HG03045 (cell line): ENCODE results near the gene COL23A1.
"Not testable (repeated sequence)": the region's sequence is repeated elsewhere in the genome, so short reads cannot be mapped to it uniquely, and the experiment has no call there.

ENCODE experiments used
- ATAC-seq: cut with Tn5 transposase; IDR thresholded peaks from one replicate; pipeline ENCODE4 v1.9.1; 2021; ENCODE audit warnings: mild to moderate bottlenecking, moderate library complexity; ENCODE audit not compliant: unreplicated experiment

COL23A1 gene

DNA sequence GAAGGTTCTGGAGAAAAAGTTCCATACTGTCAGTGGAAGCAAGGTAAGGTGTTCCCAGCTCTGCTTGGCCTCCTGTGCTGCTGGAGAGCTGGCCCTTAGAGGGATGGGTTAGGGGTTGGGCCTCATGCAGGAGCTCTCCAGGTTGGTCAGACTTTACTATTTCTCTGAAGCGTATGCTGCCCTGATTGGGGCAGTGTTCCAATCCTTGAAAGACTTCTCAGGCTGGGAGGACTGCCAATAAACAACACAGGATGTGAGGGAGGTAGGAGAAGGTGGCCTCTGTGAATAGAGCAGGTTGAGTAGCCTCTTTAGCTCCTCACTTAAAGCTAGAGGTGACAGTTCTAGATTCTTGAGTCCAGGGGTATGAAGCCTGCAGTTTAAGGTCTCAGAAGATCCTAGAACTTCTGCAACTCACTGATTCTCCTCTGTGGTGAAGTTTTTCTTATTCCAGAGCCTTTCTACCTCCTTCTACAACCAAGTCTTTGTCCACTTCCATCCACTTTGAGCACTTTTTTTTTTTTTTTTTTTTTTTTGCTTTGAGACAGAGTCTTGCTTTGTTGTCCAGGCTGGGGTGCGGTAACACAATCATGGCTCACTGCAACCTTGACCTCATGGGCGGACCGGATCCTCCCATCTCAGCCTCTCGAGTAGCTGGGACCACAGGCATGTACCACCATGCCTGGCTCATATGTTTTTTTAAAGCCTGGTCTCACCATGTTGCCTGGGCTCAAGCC is 382.8 kb downstream of the COL23A1 start:
- no peak for ATAC-seq

DNA sequence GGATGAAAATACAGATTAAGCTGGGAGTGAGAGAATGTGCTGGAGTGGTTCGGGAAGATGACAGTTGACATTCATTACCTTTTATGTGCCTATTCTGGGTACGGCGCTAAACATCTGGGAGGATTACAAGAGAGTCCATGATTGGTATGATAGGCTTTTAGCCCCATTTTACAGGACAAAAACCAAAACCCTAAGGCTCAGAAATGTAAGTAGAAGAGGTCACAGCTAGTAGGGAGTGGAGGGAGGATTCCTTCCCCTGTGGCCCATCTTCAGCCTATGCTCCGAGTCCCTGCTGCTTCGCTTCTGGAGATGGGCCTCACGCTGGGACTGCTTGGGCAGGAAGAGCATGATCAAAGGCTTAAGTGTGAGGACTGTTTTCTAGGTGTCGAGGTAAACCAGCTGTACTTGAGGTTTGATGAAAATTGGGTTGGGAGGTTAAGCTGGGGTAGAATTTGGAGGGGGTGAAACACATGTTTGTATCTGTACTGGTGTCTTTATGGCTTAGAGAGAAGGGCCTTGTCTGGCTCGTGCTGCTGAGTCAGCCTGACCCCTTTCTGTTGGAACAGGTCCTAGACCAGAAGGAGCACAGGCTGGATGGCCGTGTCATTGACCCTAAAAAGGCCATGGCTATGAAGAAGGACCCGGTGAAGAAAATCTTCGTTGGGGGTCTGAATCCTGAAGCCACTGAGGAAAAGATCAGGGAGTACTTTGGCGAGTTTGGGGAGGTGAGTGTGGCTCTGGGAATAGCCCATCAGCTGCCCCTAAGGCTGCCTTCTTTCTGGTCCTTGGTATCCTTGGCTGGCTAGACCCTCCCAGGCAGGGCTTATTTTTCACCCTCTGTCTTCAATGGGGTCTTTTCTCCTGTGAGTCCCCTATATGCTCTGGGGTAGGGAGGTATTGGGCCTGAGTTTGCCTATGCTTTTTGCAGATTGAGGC is 383.8 kb downstream of the COL23A1 start:
- ATAC-seq, result no peak

- ATAC-seq, result no peak
These were observed 384.5 kb downstream of the COL23A1 start for GRCh38 chr5:178205749-178206047.

DNA sequence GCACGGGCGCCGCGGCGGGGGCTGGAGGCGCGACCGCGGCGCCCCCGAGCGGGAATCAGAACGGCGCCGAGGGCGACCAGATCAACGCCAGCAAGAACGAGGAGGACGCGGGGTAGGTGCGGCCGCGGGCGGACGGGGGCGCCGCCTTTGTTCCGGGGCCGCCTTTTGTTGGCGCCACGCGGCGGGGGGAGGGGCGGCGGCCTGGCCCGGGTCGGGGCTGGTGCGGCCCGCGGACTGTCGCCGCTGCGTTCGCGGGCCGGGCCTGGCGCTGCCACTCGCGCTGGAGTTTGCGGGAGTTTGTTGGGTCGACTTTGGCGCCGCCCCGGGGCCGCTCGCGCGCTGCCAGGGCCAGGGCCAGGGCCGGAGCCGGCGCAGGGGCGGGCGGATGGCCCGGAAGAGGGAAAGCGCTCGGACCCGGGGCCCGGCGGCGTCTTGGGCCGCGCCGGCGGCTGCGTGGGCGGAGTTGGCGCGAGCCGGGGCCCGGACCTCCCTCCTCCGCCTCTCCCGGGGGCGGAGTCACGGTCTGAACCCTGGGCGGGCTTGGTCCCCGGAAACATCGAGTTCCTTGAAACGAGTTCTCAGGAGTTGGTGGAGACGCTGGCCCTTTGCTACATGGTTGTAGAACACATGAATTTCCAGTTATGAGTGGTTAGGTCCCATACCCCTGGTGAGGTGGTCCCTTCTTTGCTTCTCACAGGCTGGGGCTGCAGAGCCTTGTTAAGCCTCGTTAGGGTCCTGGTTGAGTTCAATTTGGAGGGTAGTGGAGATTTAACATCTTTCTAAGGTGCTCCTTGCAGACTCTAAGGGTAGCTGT is 385.1 kb downstream of the COL23A1 start:
- peak; percentile 52 for ATAC-seq

DNA sequence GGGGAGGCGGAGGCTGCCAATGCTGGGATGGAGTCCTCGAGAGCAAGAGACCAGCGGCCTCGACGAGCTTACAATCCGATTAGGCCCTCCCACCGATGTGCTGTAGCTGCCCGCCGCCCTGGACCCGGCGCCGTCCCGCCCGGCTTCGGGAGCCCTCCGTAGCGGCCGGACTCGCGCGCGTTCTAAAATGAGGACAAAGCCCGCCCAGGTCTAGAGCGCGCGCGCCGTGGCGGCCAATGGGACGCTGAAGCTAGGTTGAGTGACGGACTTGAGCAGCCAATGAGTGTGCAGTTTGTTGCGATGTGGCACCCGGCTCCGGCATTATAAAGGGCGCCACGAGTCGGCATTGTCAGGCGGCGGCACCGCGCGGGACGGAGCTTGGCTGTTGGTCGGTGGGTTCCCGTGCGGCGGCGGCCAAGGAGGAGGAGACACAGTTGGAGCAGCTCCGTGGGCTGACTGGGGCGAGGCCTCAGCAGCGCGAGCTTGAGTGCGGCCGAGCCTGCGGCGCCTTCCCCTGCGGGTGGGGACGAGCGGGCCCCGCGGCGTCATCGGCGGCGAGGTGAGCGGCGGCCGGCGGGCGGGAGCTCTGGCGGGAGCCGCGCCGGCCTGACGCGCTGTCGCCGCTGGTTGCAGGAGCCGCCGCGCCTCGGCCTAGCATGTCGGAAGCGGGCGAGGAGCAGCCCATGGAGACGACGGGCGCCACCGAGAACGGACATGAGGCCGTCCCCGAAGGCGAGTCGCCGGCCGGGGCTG is 385.8 kb downstream of the COL23A1 start, which contains the start of gene HNRNPAB:
TSS of gene HNRNPAB (plus strand) at position 352 of the 753 bp plus-strand sequence. CDS start at position 657, 305 bp downstream.
- ATAC-seq, result peak; percentile 83

GRCh38 chr5:178203670-178204181 is 386.5 kb downstream of the COL23A1 start:
- peak; percentile 3 for ATAC-seq

- ATAC-seq, result no peak
These were observed 387.7 kb downstream of the COL23A1 start for GRCh38 chr5:178202541-178202940.

GRCh38 chr5:178201927-178202235 is 388.3 kb downstream of the COL23A1 start:
- ATAC-seq, result no peak

DNA sequence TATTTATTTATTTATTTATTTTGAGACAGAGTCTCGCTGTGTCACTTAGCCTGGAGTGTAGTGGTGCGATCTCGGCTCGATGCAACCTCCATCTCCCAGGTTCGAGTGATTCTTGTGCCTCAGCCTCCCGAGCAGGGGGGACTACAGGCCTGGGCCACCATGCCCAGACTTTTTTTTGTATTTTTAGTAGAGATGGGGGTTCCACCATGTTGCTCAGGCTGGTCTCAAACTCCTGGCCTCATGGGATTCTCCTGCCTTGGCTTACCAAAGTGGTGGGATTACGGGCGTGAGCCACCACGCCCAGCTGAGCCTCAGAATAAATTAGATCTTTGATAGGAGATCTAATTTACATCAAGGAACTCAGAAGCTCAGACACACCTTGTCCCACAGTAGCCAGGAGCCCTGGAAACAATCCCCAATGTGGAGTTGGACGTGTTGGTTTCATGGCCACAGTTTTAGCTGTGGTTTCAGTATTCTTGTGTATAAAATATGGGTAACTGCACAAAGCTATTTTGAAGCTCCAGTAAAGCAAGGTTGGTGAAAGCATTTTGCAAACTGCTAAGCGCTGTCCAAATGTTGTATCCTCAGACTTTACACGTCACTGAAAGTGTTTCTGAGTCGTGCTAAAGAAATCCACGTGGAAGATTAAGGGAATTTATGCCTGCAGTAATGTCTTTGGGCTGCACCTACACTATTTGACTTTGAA is 388.8 kb downstream of the COL23A1 start:
- ATAC-seq, result no peak

DNA sequence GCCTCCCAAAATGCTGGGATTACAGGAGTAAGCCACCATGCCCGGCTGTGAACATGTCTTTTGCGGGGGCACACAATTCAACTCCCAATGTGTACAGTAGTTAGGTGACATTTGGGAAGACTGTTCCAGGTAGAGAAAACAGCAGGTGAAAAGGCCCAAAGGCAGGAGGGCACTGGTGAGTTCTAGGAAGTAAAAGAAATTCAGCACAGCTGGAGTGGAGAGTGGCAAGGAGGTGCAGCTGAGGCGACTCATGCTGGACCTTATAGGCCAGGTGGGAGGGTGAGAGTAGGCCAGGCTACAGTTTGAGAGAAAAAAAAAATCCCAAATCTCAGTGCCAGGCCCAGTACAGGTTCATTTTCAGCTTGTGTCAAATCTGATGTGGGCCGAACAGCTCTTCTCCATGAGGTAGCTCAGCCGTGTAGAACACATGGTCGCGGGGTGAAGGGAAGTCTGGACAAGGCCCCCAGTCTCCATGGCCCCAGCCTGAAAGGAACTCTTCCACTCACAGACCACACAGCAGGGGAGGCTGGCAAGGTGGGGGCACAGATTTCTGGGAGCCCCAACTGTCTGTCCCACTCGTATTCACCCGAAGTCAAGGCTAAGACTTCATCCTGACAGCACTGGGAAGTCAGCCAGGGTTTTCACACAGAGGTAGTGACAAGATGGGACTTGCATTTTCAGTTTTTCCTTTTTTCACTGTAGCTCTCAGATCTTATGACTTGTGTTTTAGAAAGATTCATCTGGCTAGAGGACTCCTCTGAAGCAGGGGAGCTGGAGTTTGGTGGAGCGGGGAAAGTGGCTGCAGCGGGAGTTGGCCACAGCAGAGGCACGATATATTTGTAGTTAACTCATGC is 390.4 kb downstream of the COL23A1 start:
- no peak for ATAC-seq

DNA sequence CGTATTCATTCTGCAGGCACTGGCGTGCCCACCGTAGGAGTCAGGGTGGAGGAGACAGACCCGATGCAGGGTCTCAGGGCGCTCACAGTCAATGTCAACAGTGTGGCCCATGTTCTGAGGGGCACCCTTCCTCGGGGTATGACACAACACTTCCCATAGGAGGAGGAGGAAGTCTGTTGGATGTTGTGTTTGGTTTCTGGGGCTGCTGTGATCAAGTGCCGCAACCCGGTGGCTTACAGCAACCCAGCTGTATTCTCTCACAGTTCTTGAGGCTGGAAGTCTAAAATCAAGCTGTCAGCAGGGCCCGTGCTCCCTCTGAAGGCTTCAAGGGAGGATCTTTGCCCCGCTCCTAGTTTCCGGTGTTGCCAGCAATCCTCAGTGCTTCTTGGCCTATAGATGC is 391.5 kb downstream of the COL23A1 start:
- no peak for ATAC-seq

DNA sequence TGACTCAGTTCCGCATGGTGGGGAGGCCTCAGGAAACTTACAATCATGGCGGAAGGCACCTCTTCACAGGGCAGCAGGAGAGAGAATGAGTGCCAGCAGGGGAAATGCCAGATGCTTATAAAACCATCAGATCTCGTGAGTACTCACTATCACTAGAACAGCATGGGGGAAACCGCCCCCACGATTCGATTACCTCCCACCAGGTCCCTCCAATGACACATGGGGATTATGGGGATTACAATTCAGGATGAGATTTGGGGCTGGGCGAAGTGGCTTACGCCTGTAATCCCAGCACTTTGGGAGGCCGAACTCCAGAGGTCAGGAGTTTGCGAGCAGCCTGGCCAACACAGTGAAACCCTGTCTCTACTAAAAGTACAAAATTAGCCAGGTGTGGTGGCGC is 392.0 kb downstream of the COL23A1 start:
- ATAC-seq, result not testable (repeated sequence)

- ATAC-seq, result no peak
These were observed 393.2 kb downstream of the COL23A1 start for GRCh38 chr5:178196986-178197385.

DNA sequence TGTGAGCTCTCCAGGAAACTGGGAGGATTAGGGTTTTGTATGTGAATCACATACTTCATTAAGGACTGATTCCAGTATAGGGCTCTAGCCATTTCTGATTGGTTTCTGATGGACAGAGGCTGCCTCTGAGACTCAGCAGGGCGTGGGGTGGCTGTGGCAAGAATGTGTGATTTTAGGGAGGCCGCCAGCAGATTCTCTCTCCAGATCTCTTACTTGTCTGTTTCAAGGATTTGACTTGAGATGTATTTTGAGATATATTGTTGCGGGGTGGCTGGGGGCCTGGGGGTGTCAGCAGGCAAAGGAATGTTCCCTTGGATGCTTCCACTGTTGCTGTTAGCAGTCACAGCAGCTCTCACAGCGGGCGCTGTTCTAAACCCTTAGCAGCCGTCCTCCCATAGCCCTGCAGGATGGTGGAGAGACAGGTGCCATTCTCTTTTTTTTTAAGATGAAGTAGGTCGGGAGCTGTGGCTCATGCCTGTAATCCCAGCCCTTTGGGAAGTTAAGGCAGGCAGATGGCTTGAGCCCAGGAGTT is 393.8 kb downstream of the COL23A1 start:
- ATAC-seq, result no peak

DNA sequence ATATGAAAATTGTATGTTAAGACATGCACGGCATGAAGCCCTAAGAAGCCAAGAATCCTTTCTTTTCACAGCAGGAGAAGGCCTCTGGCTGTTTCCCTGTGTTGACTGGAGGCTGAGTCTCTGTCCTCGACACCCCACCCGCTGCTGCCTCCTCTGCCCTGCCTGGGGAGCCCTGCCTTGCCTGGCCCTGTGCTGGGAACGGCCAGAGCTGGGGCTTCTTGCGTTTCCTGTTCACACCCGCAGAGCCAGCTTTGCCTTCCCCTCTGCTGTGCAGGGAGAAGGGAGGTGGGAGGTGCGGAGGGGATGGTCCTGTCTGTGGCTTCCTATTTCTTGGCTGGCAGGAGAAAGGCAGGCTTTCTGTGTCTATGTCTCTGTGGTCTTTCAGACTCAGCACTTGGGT is 396.2 kb downstream of the COL23A1 start:
- no peak for ATAC-seq

DNA sequence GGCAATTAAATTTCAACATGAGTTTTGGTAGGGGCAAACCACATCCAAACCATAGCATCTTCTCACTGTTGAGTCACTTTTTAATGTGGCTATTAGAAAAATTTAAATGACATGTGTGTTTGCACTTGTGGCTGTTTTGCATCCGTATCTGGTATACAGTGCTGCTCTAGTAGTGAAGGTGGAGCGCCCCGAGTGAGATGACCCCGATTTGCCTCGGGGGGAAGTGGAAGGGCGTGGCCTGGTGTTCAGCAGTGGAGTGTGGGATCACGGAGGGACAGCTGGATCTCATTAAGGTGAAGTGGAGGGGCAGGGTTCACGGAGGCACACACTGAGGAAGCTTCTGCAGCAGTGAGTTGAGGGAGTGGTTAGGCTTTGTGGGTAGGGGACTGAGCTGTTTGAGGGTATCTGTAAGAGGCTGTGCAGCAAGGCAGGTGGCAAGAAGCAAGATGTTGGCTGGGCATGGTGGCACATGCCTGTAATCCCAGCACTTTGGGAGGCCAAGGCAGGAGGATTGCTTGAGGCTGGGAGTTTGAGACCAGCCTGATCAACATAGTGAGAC is 396.9 kb downstream of the COL23A1 start:
- ATAC-seq, result no peak

GRCh38 chr5:178192787-178193186 is 397.4 kb downstream of the COL23A1 start:
- no peak for ATAC-seq

DNA sequence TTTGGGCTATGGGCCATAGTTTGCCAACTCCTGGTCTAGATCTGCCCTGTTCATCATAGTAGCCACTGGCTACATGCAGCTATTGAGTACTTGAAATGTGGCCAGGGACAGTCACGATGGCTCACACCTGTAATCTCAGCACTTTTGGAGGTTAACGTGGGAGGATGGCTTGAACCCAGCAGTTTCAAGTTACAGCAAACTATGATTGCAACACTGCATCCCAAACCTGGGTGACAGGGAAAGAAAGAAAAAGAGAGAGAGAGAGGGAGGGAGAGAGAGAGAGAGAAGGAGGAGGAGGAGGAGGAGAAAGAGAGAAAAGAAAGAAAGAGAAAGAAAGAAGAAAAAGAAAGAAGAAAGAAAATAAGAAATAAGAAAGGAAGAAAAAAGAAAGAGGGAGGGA is 397.9 kb downstream of the COL23A1 start:
- ATAC-seq, result no peak
